CD4-positive, alpha-beta T cell (primary cell): Measurements from ENCODE around the gene DUSP23. TPM values are rescaled to one million over a fixed set of nuclear protein-coding genes. Genes with fewer than 3 reads are reported as not detected.

Experiments used
- ATAC-seq: fragments of 200-7000 bp; cut with Tn5 transposase; one replicate; pipeline ENCODE4 v1.10.0; 2022; ENCODE audit warnings: mild to moderate bottlenecking; ENCODE audit not compliant: poor library complexity
- CTCF ChIA-PET: fragments of 350-600 bp; sonication (Branson Sonifier 250); formaldehyde crosslinking; loops from one replicate; lab custom pipeline; 2021; ENCODE audit warnings: antibody characterized with exemption, inconsistent platforms; lab: Charles Lee
- POLR2A ChIA-PET: fragments of 350-600 bp; sonication (Branson Sonifier 250); formaldehyde crosslinking; loops from one replicate; lab custom pipeline; 2021; ENCODE audit warnings: antibody characterized with exemption, inconsistent platforms; lab: Charles Lee
- DNase-seq, 14 experiments: peaks; one replicate each; pipeline ENCODE4 v3.0.0-alpha.2; 2013 to 2020; ENCODE audit warnings: mixed read lengths in 2 of 14
- H3K27ac ChIP-seq, 2 donors: one replicate each; pipeline versions ENCODE4 v1.5.1 to v1.7.0; 2013; ENCODE audit warnings: low read length in 2 of 2, low read depth in 1 of 2, mild to moderate bottlenecking in 1 of 2
- H3K27me3 ChIP-seq, 2 experiments: 1 replicate in 1 of 2; 2 replicates in 1 of 2; pipeline versions ENCODE4 v1.6.1 to v1.7.0; 2013; ENCODE audit warnings: low read length in 2 of 2, control low read depth in 1 of 2, mild to moderate bottlenecking in 1 of 2, moderate library complexity in 1 of 2; ENCODE audit not compliant: insufficient read depth in 2 of 2, control insufficient read depth in 1 of 2
- H3K36me3 ChIP-seq: one replicate; pipeline ENCODE4 v1.6.1; 2013; ENCODE audit warnings: low read length, control low read depth; ENCODE audit not compliant: insufficient read depth
- H3K4me1 ChIP-seq: one replicate; pipeline ENCODE4 v1.6.1; 2013; ENCODE audit warnings: low read length, control low read depth; ENCODE audit not compliant: insufficient read depth
- H3K4me3 ChIP-seq: one replicate; pipeline ENCODE4 v1.5.1; 2013; ENCODE audit warnings: mild to moderate bottlenecking, low read length, moderate library complexity
- H3K9me3 ChIP-seq, 2 experiments: 1 replicate in 1 of 2; 2 replicates in 1 of 2; pipeline versions ENCODE4 v1.6.1 to v1.7.0; 2013; ENCODE audit warnings: low read length in 2 of 2, mild to moderate bottlenecking in 2 of 2, control low read depth in 1 of 2, moderate library complexity in 1 of 2; ENCODE audit not compliant: control insufficient read depth in 1 of 2, insufficient read depth in 1 of 2
- H3K27ac Mint-ChIP-seq: one replicate; pipeline ENCODE4 v1.8.0; 2020; ENCODE audit warnings: mixed read lengths
- H3K27me3 Mint-ChIP-seq: one replicate; pipeline ENCODE4 v1.8.0; 2021; ENCODE audit warnings: mixed read lengths
- H3K36me3 Mint-ChIP-seq: one replicate; pipeline ENCODE4 v1.8.0; 2021; ENCODE audit warnings: low read depth, mixed read lengths
- H3K4me1 Mint-ChIP-seq: one replicate; pipeline ENCODE4 v1.8.0; 2021; ENCODE audit warnings: low read depth, mixed read lengths
- H3K4me3 Mint-ChIP-seq: one replicate; pipeline ENCODE4 v1.8.0; 2020; ENCODE audit warnings: mild to moderate bottlenecking, mixed read lengths
- H3K9me3 Mint-ChIP-seq: one replicate; pipeline ENCODE4 v1.8.0; 2020; ENCODE audit warnings: mixed read lengths
- CTCF ChIP-seq: fragments of 200-600 bp; IDR thresholded peaks from one replicate; pipeline ENCODE4 v1.8.0; 2022; ENCODE audit warnings: antibody characterized with exemption, mild to moderate bottlenecking
- intact Hi-C, 2 experiments: fragments of 100-400 bp; cut with DNase I in 1 of 2; cut with micrococcal nuclease in 1 of 2; formaldehyde crosslinking; loops; one replicate each; pipeline versions ENCODE4 v1.15.1 to v1.9.0; 2023 to 2025; cut with DNase I, micrococcal nuclease
- total RNA-seq, 174 experiments: library from RNA in 2 of 174; stranded (reverse) in 2 of 174; gene quantifications; one replicate each; pipeline ENCODE4 v1.2.3 and lab custom pipeline; 2021 to 2026

Gene DUSP23
- total RNA-seq, 2 experiments from 2014 or later: 3.9 to 6.0 TPM

- ChIA-PET POLR2A (no interaction called here), CTCF (no interaction called here)
- peaks cover 14% of the 10 kb centered on the region for H3K4me1 ChIP-seq
- H3K36me3 ChIP-seq: no peaks in the 10 kb centered on the region
- H3K27me3 ChIP-seq: no peaks in the 10 kb centered on the region
- no peak overlapping the region for H3K27ac Mint-ChIP-seq
- H3K4me3 Mint-ChIP-seq: no peak overlapping the region
- no peaks in the 10 kb centered on the region for H3K36me3 Mint-ChIP-seq
- H3K4me3 ChIP-seq: no peak overlapping the region
- no peaks in the 10 kb centered on the region for H3K9me3 Mint-ChIP-seq
- ATAC-seq (no peak), DNase-seq (peak in 2 of 14 experiments; percentile 14 to 48)
- no peak overlapping the region for H3K27ac ChIP-seq
- peaks cover 14% of the 10 kb centered on the region for H3K4me1 Mint-ChIP-seq
- H3K27me3 Mint-ChIP-seq: no peaks in the 10 kb centered on the region
- peak; percentile 59 for TF ChIP-seq CTCF
- H3K9me3 ChIP-seq: no peaks in the 10 kb centered on the region
- intact Hi-C loops: no loop called here
These were observed 40.6 kb downstream of the DUSP23 start for GRCh38 chr1:159821171-159821867.

- Mint-ChIP-seq H3K27me3 (no peaks in the 10 kb centered on the region), H3K27ac (no peak overlapping the region), H3K4me3 (no peak overlapping the region), H3K9me3 (no peaks in the 10 kb centered on the region), H3K4me1 (peaks cover 34% of the 10 kb centered on the region), H3K36me3 (no peaks in the 10 kb centered on the region)
- TF ChIP-seq CTCF: no peak
- CTCF ChIA-PET: no interaction called here
- POLR2A ChIA-PET: no interaction called here
- H3K4me1 ChIP-seq: peaks cover 35% of the 10 kb centered on the region
- H3K9me3 ChIP-seq: peaks cover 0 to 20% of the 10 kb centered on the region in 2 experiments
- no peak overlapping the region for H3K4me3 ChIP-seq
- H3K36me3 ChIP-seq: no peaks in the 10 kb centered on the region
- no peak for DNase-seq
- no peaks in the 10 kb centered on the region for H3K27me3 ChIP-seq
- intact Hi-C loops: no loop called here
- no peak for ATAC-seq
- no peak overlapping the region for H3K27ac ChIP-seq
These were observed 42.6 kb downstream of the DUSP23 start for GRCh38 chr1:159823406-159823805.

- TF ChIP-seq CTCF: no peak
- Mint-ChIP-seq H3K4me3 (no peak overlapping the region), H3K36me3 (no peaks in the 10 kb centered on the region), H3K9me3 (no peaks in the 10 kb centered on the region), H3K27me3 (no peaks in the 10 kb centered on the region), H3K27ac (no peak overlapping the region), H3K4me1 (peaks cover 42% of the 10 kb centered on the region)
- Histone ChIP-seq H3K4me1 (peaks cover 37% of the 10 kb centered on the region), H3K9me3 (peaks cover 0 to 31% of the 10 kb centered on the region in 2 experiments), H3K27me3 (no peaks in the 10 kb centered on the region), H3K4me3 (no peak overlapping the region), H3K36me3 (no peaks in the 10 kb centered on the region), H3K27ac (no peak overlapping the region)
- ChIA-PET CTCF (no interaction called here), POLR2A (no interaction called here)
- ATAC-seq: no peak
- DNase-seq: peak in 1 of 14 experiments; percentile 20
- intact Hi-C loops: no loop called here
These were observed 44.8 kb downstream of the DUSP23 start for GRCh38 chr1:159825564-159825963.
